SH-SY5Y (cell line): ENCODE measurements around the gene C12orf56.

ENCODE experiments used
- GATA2 ChIP-seq: IDR thresholded peaks from 2 replicates; pipeline ENCODE4 v1.6.1; 2011; ENCODE audit warnings: mild to moderate bottlenecking, low read depth, low read length
- GATA3 ChIP-seq: IDR thresholded peaks from 2 replicates; pipeline ENCODE4 v1.6.1; 2011; ENCODE audit warnings: low read depth, mild to moderate bottlenecking, low read length, moderate library complexity

DNA sequence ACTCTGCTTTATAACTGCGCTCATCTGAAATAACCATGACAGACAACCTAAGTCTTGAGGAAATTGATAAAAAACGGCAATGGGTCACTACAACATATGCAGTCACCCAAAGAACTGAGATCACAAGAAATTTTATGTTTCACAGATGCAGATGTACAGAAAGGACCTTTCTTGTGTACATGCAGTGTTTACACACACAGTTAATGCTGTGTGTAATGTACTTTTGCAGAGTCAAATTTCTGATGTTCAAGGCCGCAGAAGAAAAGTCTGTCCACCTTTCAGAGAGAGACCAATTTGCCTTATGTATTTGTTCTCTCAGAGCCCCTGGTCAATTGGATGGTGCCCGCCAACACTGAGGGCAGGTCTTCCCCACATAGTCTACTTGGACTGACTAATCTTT, 38.4 kb upstream of the C12orf56 start:
- TF ChIP-seq GATA2 (no peak), GATA3 (no peak)
